ENCODE measurements around the gene HNRNPK.

Gene HNRNPK

GRCh38 chr9:83932851-83933250 lies 47.2 kb downstream of the HNRNPK start:
- DNase-seq: no peak

GRCh38 chr9:83932011-83932410 lies 48.0 kb downstream of the HNRNPK start:
- DNase-seq: no peak

GRCh38 chr9:83930881-83931280 lies 49.1 kb downstream of the HNRNPK start:
- DNase-seq: no peak

- no peak for DNase-seq
Observed at GRCh38 chr9:83927591-83927990, 52.4 kb downstream of the HNRNPK start.

- peak; percentile 98 for DNase-seq
Observed at GRCh38 chr9:83920927-83921707, 58.9 kb downstream of the HNRNPK start, which contains the start of gene KIF27. Gene KIF27 (minus strand): TSS chr9:83921432. CDS start chr9:83915591, 5,841 bp downstream.

- no peak for DNase-seq
Observed at GRCh38 chr9:83920469-83920926, 59.5 kb downstream of the HNRNPK start.

GRCh38 chr9:83919111-83919510 lies 60.9 kb downstream of the HNRNPK start:
- no peak for DNase-seq

Data from stimulated activated CD4-positive, alpha-beta T cell treated with anti-CD3 and anti-CD28 coated beads, Interleukin-4, amount 100 ng/mL, for 1 hour (primary cell).